Common myeloid progenitor, CD34-positive (primary cell): Measurements from ENCODE around the gene SLC2A1.

ENCODE experiments used
- CTCF ChIA-PET: fragments of 350-600 bp; sonication (Branson Sonifier 250); formaldehyde crosslinking; loops from one replicate; lab custom pipeline; 2021; ENCODE audit warnings: antibody characterized with exemption; lab: Charles Lee
- POLR2A ChIA-PET: fragments of 350-600 bp; sonication (Branson Sonifier 250); formaldehyde crosslinking; loops from one replicate; lab custom pipeline; 2021; ENCODE audit warnings: antibody characterized with exemption; lab: Charles Lee
- DNase-seq, 3 donors: peaks; one replicate each; pipeline versions ENCODE4 v3.0.0 to v3.0.0-alpha.2; 2013
- H3K27ac ChIP-seq, 2 experiments: 1 replicate in 1 of 2; 2 replicates in 1 of 2; pipeline ENCODE4 v1.7.0; 2013; ENCODE audit warnings: inconsistent platforms in 2 of 2, low read length in 2 of 2, mild to moderate bottlenecking in 2 of 2, low read depth in 1 of 2, moderate library complexity in 1 of 2; ENCODE audit not compliant: severe bottlenecking in 2 of 2, insufficient read depth in 1 of 2, poor library complexity in 1 of 2
- H3K27me3 ChIP-seq, 5 experiments: replicated peaks in 2 of 5; 1 replicate in 3 of 5; 2 replicates in 2 of 5; pipeline versions ENCODE4 v1.6.1 to v1.7.0; 2013; ENCODE audit warnings: low read length in 4 of 5, mild to moderate bottlenecking in 2 of 5, moderate library complexity in 2 of 5, inconsistent platforms in 1 of 5; ENCODE audit not compliant: insufficient read depth in 5 of 5, control insufficient read depth in 4 of 5
- H3K36me3 ChIP-seq, 4 experiments: 1 replicate in 2 of 4; 2 replicates in 2 of 4; pipeline versions ENCODE4 v1.6.1 to v1.7.0; 2013; ENCODE audit warnings: low read length in 3 of 4, control low read depth in 1 of 4, mild to moderate bottlenecking in 1 of 4; ENCODE audit not compliant: control insufficient read depth in 4 of 4, insufficient read depth in 4 of 4
- H3K4me1 ChIP-seq, 4 experiments: 1 replicate in 3 of 4; 2 replicates in 1 of 4; pipeline versions ENCODE4 v1.6.1 to v1.7.1; 2013; ENCODE audit warnings: low read length in 3 of 4, mild to moderate bottlenecking in 3 of 4, control low read depth in 1 of 4, inconsistent platforms in 1 of 4, moderate library complexity in 1 of 4; ENCODE audit not compliant: control insufficient read depth in 4 of 4, insufficient read depth in 4 of 4; ENCODE audit errors: control extremely low read depth in 1 of 4
- H3K4me3 ChIP-seq, 7 experiments: 1 replicate in 4 of 7; 2 replicates in 3 of 7; pipeline versions ENCODE4 v1.5.1 to v1.7.0; 2013; ENCODE audit warnings: mild to moderate bottlenecking in 7 of 7, low read length in 6 of 7, moderate library complexity in 6 of 7, inconsistent platforms in 2 of 7, low read depth in 2 of 7, control low read depth in 1 of 7; ENCODE audit not compliant: insufficient read depth in 4 of 7, control insufficient read depth in 1 of 7; ENCODE audit errors: extremely low read depth in 1 of 7
- H3K9me3 ChIP-seq, 5 experiments: 1 replicate in 4 of 5; 2 replicates in 1 of 5; pipeline versions ENCODE4 v1.6.1 to v1.7.1; 2013; ENCODE audit warnings: low read length in 4 of 5, mild to moderate bottlenecking in 2 of 5, inconsistent platforms in 1 of 5, low read depth in 1 of 5, moderate library complexity in 1 of 5; ENCODE audit not compliant: control insufficient read depth in 4 of 5, insufficient read depth in 2 of 5; ENCODE audit errors: control extremely low read depth in 1 of 5
- WGBS: methylation state at CpG from one replicate; pipeline ENCODE4 v1.1.5; 2013; ENCODE audit not compliant: insufficient coverage; 5-methylcytosine and 5-hydroxymethylcytosine counted together

The SLC2A1 gene

DNA sequence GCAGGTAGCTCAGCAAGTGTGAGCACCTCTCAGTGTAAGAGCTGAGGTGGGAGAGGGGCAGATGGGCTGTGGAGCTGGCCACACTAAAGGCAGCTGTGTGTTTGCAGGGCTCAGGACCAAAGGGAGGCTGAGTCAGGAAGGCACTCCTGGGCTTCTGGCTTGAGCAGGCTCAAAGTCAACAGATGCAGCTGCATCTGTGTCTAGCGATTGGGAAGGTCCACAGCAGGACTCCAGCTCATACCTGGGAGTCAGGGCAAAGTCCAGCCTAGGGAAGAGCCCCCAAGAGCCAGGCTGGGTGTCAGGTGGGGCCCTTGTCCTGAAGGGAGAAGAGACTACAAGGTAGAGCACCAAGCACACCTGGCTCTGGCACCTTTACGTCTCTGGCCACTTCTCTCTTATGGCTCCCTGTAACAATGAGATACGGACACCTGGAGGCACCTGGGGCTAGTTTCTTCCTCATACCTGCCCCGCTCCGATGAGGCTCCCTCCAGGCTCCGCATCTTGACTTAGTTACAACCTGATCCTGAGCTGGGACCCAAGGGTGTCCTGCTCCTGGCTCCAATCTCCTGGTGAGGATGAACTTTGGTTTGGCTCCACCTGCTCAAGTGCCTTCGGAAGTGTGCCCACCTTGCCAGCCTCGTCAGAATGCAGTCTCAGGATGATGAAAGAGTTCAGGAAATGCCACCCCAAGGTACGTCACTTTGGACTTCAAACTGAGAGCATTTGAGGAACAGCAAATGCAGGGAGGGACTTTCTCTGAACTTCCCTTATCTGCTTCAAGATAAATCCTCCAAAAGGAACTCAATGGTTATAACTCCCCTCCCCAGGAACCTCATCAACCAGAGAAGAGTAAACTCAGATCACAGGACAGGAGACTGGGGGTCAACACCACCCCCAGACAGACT lies 21.5 kb upstream of the SLC2A1 start:
- CTCF ChIA-PET, result interaction anchor here (0.5 to 1.4 kb wide), 3 partner anchors 24 to 67 kb away, joined by 3 to 4 read pairs (median 3); no protein-coding TSS in a partner anchor
- POLR2A ChIA-PET, result no interaction called here
- Histone ChIP-seq H3K4me3 (no peak overlapping the region), H3K27me3 (no peaks in the 10 kb centered on the region), H3K27ac (no peak overlapping the region), H3K36me3 (no peaks in the 10 kb centered on the region), H3K9me3 (no peaks in the 10 kb centered on the region), H3K4me1 (peaks cover 0 to 13% (median 7%) of the 10 kb centered on the region in 4 experiments)
- WGBS, result 60% methylated on average over 9 of the region's 9 CpGs
- DNase-seq, result peak; percentile 59 to 83 (median 79)

- Histone ChIP-seq H3K4me3 (no peak overlapping the region), H3K9me3 (no peaks in the 10 kb centered on the region), H3K4me1 (peaks cover 0 to 13% (median 7%) of the 10 kb centered on the region in 4 experiments), H3K36me3 (no peaks in the 10 kb centered on the region), H3K27ac (no peak overlapping the region), H3K27me3 (no peaks in the 10 kb centered on the region)
- 92% methylated on average over 2 of the region's 2 CpGs for WGBS
- no peak for DNase-seq
- POLR2A ChIA-PET, result no interaction called here
- CTCF ChIA-PET, result interaction anchor here (0.5 kb wide), 1 partner anchor 23 kb away, joined by 3 read pairs; no protein-coding TSS in a partner anchor
Observed at GRCh38 chr1:42979036-42979430, 20.4 kb upstream of the SLC2A1 start.

- ChIA-PET CTCF (interaction anchor here (1.1 kb wide), 1 partner anchor 26 kb away, joined by 4 read pairs; no protein-coding TSS in a partner anchor), POLR2A (no interaction called here)
- Histone ChIP-seq H3K4me1 (peaks cover 0 to 13% (median 7%) of the 10 kb centered on the region in 4 experiments), H3K27me3 (no peaks in the 10 kb centered on the region), H3K4me3 (no peak overlapping the region), H3K36me3 (no peaks in the 10 kb centered on the region), H3K27ac (no peak overlapping the region), H3K9me3 (no peaks in the 10 kb centered on the region)
- DNase-seq, result no peak
- WGBS, result 95% methylated on average over 9 of the region's 14 CpGs
Observed at GRCh38 chr1:42978317-42979035, 19.8 kb upstream of the SLC2A1 start.

- Histone ChIP-seq H3K9me3 (no peaks in the 10 kb centered on the region), H3K4me3 (no peak overlapping the region), H3K36me3 (no peaks in the 10 kb centered on the region), H3K4me1 (peaks cover 0 to 13% (median 7%) of the 10 kb centered on the region in 4 experiments), H3K27ac (no peak overlapping the region), H3K27me3 (no peaks in the 10 kb centered on the region)
- no CpG with 5 or more reads among the region's 1 CpG for WGBS
- CTCF ChIA-PET, result interaction anchor here (1.1 kb wide), 1 partner anchor 25 kb away, joined by 4 read pairs; no protein-coding TSS in a partner anchor
- POLR2A ChIA-PET, result no interaction called here
- no peak for DNase-seq
Observed at GRCh38 chr1:42977653-42978052, 19.0 kb upstream of the SLC2A1 start.

GRCh38 chr1:42975561-42976225 lies 17.0 kb upstream of the SLC2A1 start:
- no peaks in the 10 kb centered on the region for H3K36me3 ChIP-seq
- ChIA-PET CTCF (interaction anchor here (1.5 kb wide), 1 partner anchor 98 kb away, joined by 3 read pairs; no protein-coding TSS in a partner anchor), POLR2A (no interaction called here)
- H3K27me3 ChIP-seq, result no peaks in the 10 kb centered on the region
- no peaks in the 10 kb centered on the region for H3K9me3 ChIP-seq
- no peak overlapping the region for H3K4me3 ChIP-seq
- peaks cover 0 to 10% (median 7%) of the 10 kb centered on the region in 4 experiments for H3K4me1 ChIP-seq
- H3K27ac ChIP-seq, result no peak overlapping the region
- no peak for DNase-seq
- 98% methylated on average over 4 of the region's 4 CpGs for WGBS

DNA sequence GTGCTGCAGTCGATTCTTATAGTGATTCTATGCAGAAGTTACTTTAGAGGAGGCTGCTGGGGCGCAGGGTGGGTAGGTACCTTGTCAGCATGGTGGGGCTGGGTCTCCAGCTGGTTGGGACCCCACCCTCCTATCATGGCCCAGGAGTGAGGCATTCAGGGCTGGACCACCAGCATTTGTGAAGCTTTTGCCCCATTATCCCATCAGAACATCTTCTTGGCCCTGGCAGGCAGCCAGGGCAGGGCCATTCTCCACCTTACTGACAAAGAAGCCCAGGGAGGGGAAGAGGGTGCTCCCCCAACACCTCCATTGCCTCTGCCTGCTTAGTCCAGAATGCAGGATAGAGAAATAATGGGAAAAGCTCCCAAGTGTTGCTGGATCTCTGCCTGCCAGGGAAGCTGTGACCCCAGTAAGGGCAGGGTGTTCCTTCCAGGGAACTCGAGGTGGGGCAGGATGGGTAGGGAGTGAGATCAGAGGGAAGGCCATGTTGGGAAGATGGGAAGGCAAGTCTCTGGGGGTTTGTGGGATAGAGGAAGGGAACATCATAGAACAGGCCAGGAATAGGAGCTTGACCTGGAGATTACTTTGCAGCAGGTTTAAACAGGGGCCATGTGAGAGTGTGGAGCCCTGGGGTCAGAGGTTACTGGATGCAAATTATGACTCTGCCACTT lies 16.2 kb upstream of the SLC2A1 start:
- H3K9me3 ChIP-seq, result no peaks in the 10 kb centered on the region
- WGBS, result 97% methylated on average over 3 of the region's 3 CpGs
- POLR2A ChIA-PET, result no interaction called here
- H3K27me3 ChIP-seq, result no peaks in the 10 kb centered on the region
- no peak overlapping the region for H3K4me3 ChIP-seq
- CTCF ChIA-PET, result interaction anchor here (0.6 to 1.5 kb wide), 2 partner anchors 52 to 99 kb away, joined by 3 read pairs; no protein-coding TSS in a partner anchor
- H3K4me1 ChIP-seq, result peaks cover 0 to 2% (median under 1%) of the 10 kb centered on the region in 4 experiments
- no peak overlapping the region for H3K27ac ChIP-seq
- DNase-seq, result no peak
- no peaks in the 10 kb centered on the region for H3K36me3 ChIP-seq
